DND-41 (cell line): ENCODE measurements around the gene KCNAB1.

Experiments used
- ATAC-seq: fragments of 200-7000 bp; cut with Tn5 transposase; 3 replicates; pipeline ENCODE4 v1.9.1; 2021; ENCODE audit warnings: low read depth; ENCODE audit not compliant: insufficient read depth
- DNase-seq: peaks from one replicate; pipeline ENCODE4 v3.0.0-alpha.2; 2020
- H2AFZ ChIP-seq: 2 replicates; pipeline ENCODE4 v1.6.0; 2012; ENCODE audit warnings: low read depth, low read length
- H3K27ac ChIP-seq: 2 replicates; pipeline ENCODE4 v1.5.1; 2012; ENCODE audit warnings: low read length, inconsistent platforms
- H3K27me3 ChIP-seq: fragments of 200-600 bp; sonication (generic); 2 replicates; pipeline ENCODE4 v1.6.0; 2012; ENCODE audit warnings: low read length, mild to moderate bottlenecking, inconsistent platforms; ENCODE audit not compliant: insufficient read depth, poor library complexity
- H3K36me3 ChIP-seq: 2 replicates; pipeline ENCODE4 v1.5.1; 2012; ENCODE audit warnings: low read length, inconsistent platforms; ENCODE audit not compliant: insufficient read depth
- H3K4me1 ChIP-seq: 2 replicates; pipeline ENCODE4 v1.5.1; 2012; ENCODE audit warnings: mild to moderate bottlenecking, low read length; ENCODE audit not compliant: insufficient read depth
- H3K4me2 ChIP-seq: 2 replicates; pipeline ENCODE4 v1.6.0; 2012; ENCODE audit warnings: mild to moderate bottlenecking, moderate library complexity, low read length, inconsistent platforms; ENCODE audit not compliant: insufficient read depth
- H3K4me3 ChIP-seq, 2 experiments: fragments of 200-600 bp in 1 of 2; shearing (Covaris generic) in 1 of 2; 2 replicates each; pipeline ENCODE4 v1.5.1; 2012 to 2016; ENCODE audit warnings: inconsistent platforms in 2 of 2, low read length in 2 of 2, mild to moderate bottlenecking in 2 of 2, low read depth in 1 of 2, moderate library complexity in 1 of 2
- H3K79me2 ChIP-seq: 2 replicates; pipeline ENCODE4 v1.6.0; 2012; ENCODE audit warnings: low read length, inconsistent platforms; ENCODE audit not compliant: insufficient read depth
- H3K9ac ChIP-seq: 2 replicates; pipeline ENCODE4 v1.6.0; 2012; ENCODE audit warnings: low read depth, mild to moderate bottlenecking, inconsistent platforms, low read length, moderate library complexity
- H3K9me3 ChIP-seq: 2 replicates; pipeline ENCODE4 v1.5.1; 2012; ENCODE audit warnings: low read length, moderate library complexity, mild to moderate bottlenecking, inconsistent platforms; ENCODE audit not compliant: insufficient read depth, severe bottlenecking
- H4K20me1 ChIP-seq: 2 replicates; pipeline ENCODE4 v1.6.0; 2012; ENCODE audit warnings: low read length; ENCODE audit not compliant: insufficient read depth
- CTCF ChIP-seq: IDR thresholded peaks from 2 replicates; pipeline ENCODE4 v1.5.1; 2012; ENCODE audit warnings: borderline replicate concordance, low read length, moderate library complexity, mild to moderate bottlenecking; ENCODE audit not compliant: poor library complexity, severe bottlenecking; ENCODE audit errors: extremely low read depth
- EZH2 ChIP-seq: IDR thresholded peaks from 3 replicates; pipeline ENCODE4 v1.6.1; 2012; ENCODE audit warnings: borderline replicate concordance, low read depth, mild to moderate bottlenecking, moderate library complexity, low read length, inconsistent platforms; ENCODE audit not compliant: severe bottlenecking

KCNAB1 gene

DNA sequence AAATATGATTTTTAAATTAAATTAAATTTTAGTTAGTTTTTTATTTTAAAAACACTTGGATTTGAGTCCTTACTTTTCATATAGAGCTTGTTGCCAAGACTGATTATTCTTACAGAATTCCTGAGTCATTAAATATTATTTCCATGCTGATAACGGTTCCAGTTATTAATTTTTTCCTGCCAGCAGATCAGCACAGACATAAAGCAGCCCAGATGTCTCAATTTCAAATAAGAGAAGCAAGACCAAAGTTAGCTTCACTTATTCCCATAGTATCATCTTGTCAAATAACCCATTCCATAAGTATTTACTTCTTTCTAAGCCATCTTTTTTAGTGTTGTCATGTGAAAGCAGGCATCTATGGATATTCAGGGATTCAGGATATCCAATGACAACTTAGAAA is 359.2 kb downstream of the KCNAB1 start:
- Histone ChIP-seq H3K27ac (no peak overlapping the region), H3K4me1 (peaks cover 22% of the 10 kb centered on the region), H3K9ac (no peak overlapping the region), H2AFZ (no peak overlapping the region), H3K36me3 (no peaks in the 10 kb centered on the region), H3K79me2 (no peaks in the 10 kb centered on the region), H3K4me3 (no peak overlapping the region), H3K27me3 (peaks cover 3% of the 10 kb centered on the region), H3K9me3 (no peaks in the 10 kb centered on the region), H3K4me2 (no peak overlapping the region), H4K20me1 (no peaks in the 10 kb centered on the region)
- ATAC-seq (no peak), DNase-seq (no peak)
- TF ChIP-seq CTCF (no peak), EZH2 (no peak)

- Histone ChIP-seq H3K4me1 (peaks cover 32% of the 10 kb centered on the region), H3K9me3 (no peaks in the 10 kb centered on the region), H3K36me3 (no peaks in the 10 kb centered on the region), H2AFZ (no peak overlapping the region), H3K79me2 (no peaks in the 10 kb centered on the region), H3K4me3 (no peak overlapping the region), H4K20me1 (no peaks in the 10 kb centered on the region), H3K27ac (no peak overlapping the region), H3K4me2 (no peak overlapping the region), H3K9ac (no peak overlapping the region), H3K27me3 (peaks cover 3% of the 10 kb centered on the region)
- DNase-seq: no peak
- TF ChIP-seq EZH2 (no peak), CTCF (no peak)
- no peak for ATAC-seq
These were observed 360.6 kb downstream of the KCNAB1 start for GRCh38 chr3:156480949-156481348.

DNA sequence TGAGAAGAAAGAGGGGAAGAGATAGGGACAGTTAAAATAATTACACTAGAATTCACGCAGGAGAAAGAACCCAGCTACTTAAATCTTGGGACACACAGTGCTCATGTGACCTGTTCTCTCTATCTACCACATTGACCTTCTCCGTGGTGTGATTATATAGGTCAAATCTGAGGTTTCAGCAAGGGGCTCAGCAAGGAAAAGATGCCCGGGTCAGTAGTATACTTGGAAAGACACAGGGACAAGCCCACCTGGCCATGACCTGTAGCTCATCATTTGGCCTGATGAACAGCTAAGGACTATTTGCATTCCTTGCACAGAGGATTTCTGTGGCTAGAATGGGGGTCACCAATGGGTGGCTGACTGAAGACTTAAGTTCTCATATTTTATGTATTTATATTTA is 362.6 kb downstream of the KCNAB1 start:
- H3K9me3 ChIP-seq: no peaks in the 10 kb centered on the region
- H3K27ac ChIP-seq: peak overlapping the region; percentile 86
- ATAC-seq: no peak
- no peaks in the 10 kb centered on the region for H4K20me1 ChIP-seq
- no peak overlapping the region for H3K9ac ChIP-seq
- H3K4me3 ChIP-seq: no peak overlapping the region
- H3K4me2 ChIP-seq: peak overlapping the region; percentile 70; the same call in 1 of the 2 replicates
- H3K27me3 ChIP-seq: no peaks in the 10 kb centered on the region
- H3K36me3 ChIP-seq: no peaks in the 10 kb centered on the region
- H3K4me1 ChIP-seq: peaks cover 32% of the 10 kb centered on the region
- peak overlapping the region; percentile 75 for H2AFZ ChIP-seq
- TF ChIP-seq EZH2: no peak
- TF ChIP-seq CTCF: no peak
- no peaks in the 10 kb centered on the region for H3K79me2 ChIP-seq
- no peak for DNase-seq

- TF ChIP-seq CTCF: no peak
- no peak for TF ChIP-seq EZH2
- ATAC-seq: peak; percentile 65
- H3K27ac ChIP-seq: peak overlapping the region; percentile 86
These were observed 363.0 kb downstream of the KCNAB1 start for GRCh38 chr3:156483426-156483825.

More at GRCh38 chr3:156483426-156483825, 363.0 kb downstream of the KCNAB1 start:
- Histone ChIP-seq H3K36me3 (no peaks in the 10 kb centered on the region), H3K27me3 (no peaks in the 10 kb centered on the region), H3K4me2 (peak overlapping the region; percentile 70), H2AFZ (peak overlapping the region; percentile 75), H3K9ac (peak overlapping the region; percentile 43), H3K4me3 (peak overlapping the region in 1 of 2 experiments; percentile 54; a peak in 1 of 4 replicates), H3K79me2 (no peaks in the 10 kb centered on the region), H4K20me1 (no peaks in the 10 kb centered on the region), H3K9me3 (no peaks in the 10 kb centered on the region), H3K4me1 (peaks cover 32% of the 10 kb centered on the region)
- no peak for DNase-seq
